HEK293T (cell line): ENCODE data around the gene FHIT.
"Not testable (repeated sequence)": the region's sequence is repeated elsewhere in the genome, so short reads cannot be mapped to it uniquely, and the experiment has no call there.

Experiments used
- CTCF ChIA-PET: fragments of 350-600 bp; formaldehyde crosslinking; extraction: SDS; loops from one replicate; lab custom pipeline; 2021; ENCODE audit warnings: antibody characterized with exemption, inconsistent platforms; lab: Yijun Ruan, JAX
- POLR2A ChIA-PET: fragments of 350-600 bp; formaldehyde crosslinking; extraction: SDS; loops from one replicate; lab custom pipeline; 2020; ENCODE audit warnings: antibody characterized with exemption, inconsistent platforms; lab: Yijun Ruan, JAX
- DNase-seq: peaks from one replicate; pipeline ENCODE4 v3.0.0; 2012; ENCODE audit warnings: mixed read lengths; ENCODE audit errors: extremely low spot score
- ARNT ChIP-seq: fragments of 450-650 bp; IDR thresholded peaks from 2 replicates; pipeline ENCODE4 v1.6.1; 2017; ENCODE audit warnings: mild to moderate bottlenecking
- BHLHE40 ChIP-seq: fragments of 450-650 bp; IDR thresholded peaks from 2 replicates; pipeline ENCODE4 v1.6.1; 2016; ENCODE audit warnings: mild to moderate bottlenecking, moderate library complexity, borderline replicate concordance
- CTBP1 ChIP-seq: fragments of 450-650 bp; IDR thresholded peaks from 2 replicates; pipeline ENCODE4 v1.6.1; 2016; ENCODE audit warnings: borderline replicate concordance
- ELF4 ChIP-seq: fragments of 450-650 bp; IDR thresholded peaks from 2 replicates; pipeline ENCODE4 v1.6.1; 2017; ENCODE audit warnings: antibody characterized with exemption
- FOXA1 ChIP-seq: fragments of 450-650 bp; IDR thresholded peaks from 2 replicates; pipeline ENCODE4 v1.6.1; 2016; ENCODE audit warnings: mild to moderate bottlenecking
- FOXK2 ChIP-seq: fragments of 450-650 bp; IDR thresholded peaks from 2 replicates; pipeline ENCODE4 v1.6.1; 2016; ENCODE audit warnings: mild to moderate bottlenecking
- FOXM1 ChIP-seq: fragments of 450-650 bp; IDR thresholded peaks from 2 replicates; pipeline ENCODE4 v1.6.1; 2017; ENCODE audit warnings: mild to moderate bottlenecking, borderline replicate concordance
- HDGF ChIP-seq: fragments of 450-650 bp; IDR thresholded peaks from 2 replicates; pipeline ENCODE4 v1.6.1; 2017; ENCODE audit warnings: antibody characterized with exemption, borderline replicate concordance
- L3MBTL2 ChIP-seq: fragments of 450-650 bp; conservative IDR thresholded peaks from 2 replicates; pipeline ENCODE4 v1.6.1; 2016; ENCODE audit warnings: mild to moderate bottlenecking
- LEF1 ChIP-seq: fragments of 450-650 bp; IDR thresholded peaks from 2 replicates; pipeline ENCODE4 v1.6.1; 2017; ENCODE audit warnings: mild to moderate bottlenecking, borderline replicate concordance
- NFRKB ChIP-seq: fragments of 450-650 bp; IDR thresholded peaks from 2 replicates; pipeline ENCODE4 v1.6.1; 2016; ENCODE audit warnings: mild to moderate bottlenecking, moderate library complexity
- SP1 ChIP-seq: fragments of 450-650 bp; IDR thresholded peaks from 2 replicates; pipeline ENCODE4 v1.6.1; 2017
- SUZ12 ChIP-seq: fragments of 450-650 bp; IDR thresholded peaks from 2 replicates; pipeline ENCODE4 v1.6.1; 2016; ENCODE audit warnings: mild to moderate bottlenecking
- TARDBP ChIP-seq: fragments of 450-650 bp; IDR thresholded peaks from 2 replicates; pipeline ENCODE4 v1.6.1; 2016
- ZNF384 ChIP-seq: fragments of 450-650 bp; IDR thresholded peaks from 2 replicates; pipeline ENCODE4 v1.6.1; 2016
- TF ChIP-seq, protein P1 (sequence below): fragments of 450-650 bp; IDR thresholded peaks from 2 replicates; pipeline ENCODE4 v1.6.1; 2016

Gene FHIT

GRCh38 chr3:60553144-60553543, 698.1 kb downstream of the FHIT start:
- no peak for TF ChIP-seq SUZ12
- ChIA-PET CTCF (no interaction called here), POLR2A (no interaction called here)
- no peak for DNase-seq

GRCh38 chr3:60552581-60552980, 698.7 kb downstream of the FHIT start:
- POLR2A ChIA-PET: no interaction called here
- no peak for TF ChIP-seq FOXM1
- TF ChIP-seq, protein P1, sequence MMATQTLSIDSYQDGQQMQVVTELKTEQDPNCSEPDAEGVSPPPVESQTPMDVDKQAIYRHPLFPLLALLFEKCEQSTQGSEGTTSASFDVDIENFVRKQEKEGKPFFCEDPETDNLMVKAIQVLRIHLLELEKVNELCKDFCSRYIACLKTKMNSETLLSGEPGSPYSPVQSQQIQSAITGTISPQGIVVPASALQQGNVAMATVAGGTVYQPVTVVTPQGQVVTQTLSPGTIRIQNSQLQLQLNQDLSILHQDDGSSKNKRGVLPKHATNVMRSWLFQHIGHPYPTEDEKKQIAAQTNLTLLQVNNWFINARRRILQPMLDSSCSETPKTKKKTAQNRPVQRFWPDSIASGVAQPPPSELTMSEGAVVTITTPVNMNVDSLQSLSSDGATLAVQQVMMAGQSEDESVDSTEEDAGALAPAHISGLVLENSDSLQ: no peak
- no peak for TF ChIP-seq ELF4
- no peak for TF ChIP-seq HDGF
- no peak for TF ChIP-seq LEF1
- TF ChIP-seq CTBP1: no peak
- TF ChIP-seq FOXA1: no peak
- no peak for TF ChIP-seq NFRKB
- no peak for TF ChIP-seq FOXK2
- no peak for TF ChIP-seq SP1
- no peak for TF ChIP-seq SUZ12
- TF ChIP-seq ZNF384: no peak
- no peak for TF ChIP-seq BHLHE40
- no peak for DNase-seq
- CTCF ChIA-PET: no interaction called here

DNA sequence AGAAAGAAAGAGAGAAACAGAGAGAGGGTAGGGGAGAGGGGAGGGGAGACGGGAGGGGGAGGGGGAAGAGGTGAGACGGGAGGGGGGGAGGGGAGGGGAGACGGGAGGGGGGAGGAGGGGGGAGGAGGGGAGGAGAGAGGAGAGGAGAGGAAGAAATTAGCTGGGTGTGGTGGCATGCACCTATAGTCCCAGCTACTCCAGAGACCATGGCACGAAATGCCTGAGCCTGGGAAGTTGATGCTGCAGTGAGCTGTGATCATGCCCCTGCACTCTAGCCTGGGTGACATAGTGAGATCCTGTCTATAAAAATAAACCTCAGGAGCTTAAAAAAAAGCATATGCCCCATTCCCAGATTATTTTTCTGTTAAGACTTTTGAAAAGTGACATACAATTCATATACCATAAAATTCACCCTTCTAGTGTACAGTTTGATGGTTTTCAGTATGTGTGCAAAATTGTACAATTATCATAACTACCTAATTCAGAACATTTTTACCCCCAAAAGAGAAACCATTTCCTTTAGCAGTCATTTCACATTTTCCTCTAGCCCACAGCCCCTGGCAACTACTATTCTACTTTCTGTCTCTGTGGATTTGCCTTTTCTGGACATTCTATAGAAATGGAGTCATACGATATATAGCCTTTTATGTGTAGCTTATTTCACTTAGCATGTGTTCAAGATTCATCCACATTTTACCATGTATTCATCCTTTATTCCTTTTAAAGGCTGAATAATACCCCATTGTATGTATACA, 699.6 kb downstream of the FHIT start:
- DNase-seq: no peak
- TF ChIP-seq BHLHE40 (no peak), ARNT (no peak), LEF1 (no peak), FOXK2 (no peak), FOXM1 (no peak), ZNF384 (no peak), SUZ12 (no peak), CTBP1 (no peak), NFRKB (no peak), FOXA1 (no peak), TARDBP (no peak), ELF4 (no peak), SP1 (no peak), L3MBTL2 (no peak), HDGF (no peak)
- TF ChIP-seq, protein P1: no peak
- ChIA-PET CTCF (no interaction called here), POLR2A (no interaction called here)

GRCh38 chr3:60549863-60550262, 701.4 kb downstream of the FHIT start:
- no peak for DNase-seq
- ChIA-PET POLR2A (no interaction called here), CTCF (no interaction called here)
- TF ChIP-seq CTBP1: no peak

DNA sequence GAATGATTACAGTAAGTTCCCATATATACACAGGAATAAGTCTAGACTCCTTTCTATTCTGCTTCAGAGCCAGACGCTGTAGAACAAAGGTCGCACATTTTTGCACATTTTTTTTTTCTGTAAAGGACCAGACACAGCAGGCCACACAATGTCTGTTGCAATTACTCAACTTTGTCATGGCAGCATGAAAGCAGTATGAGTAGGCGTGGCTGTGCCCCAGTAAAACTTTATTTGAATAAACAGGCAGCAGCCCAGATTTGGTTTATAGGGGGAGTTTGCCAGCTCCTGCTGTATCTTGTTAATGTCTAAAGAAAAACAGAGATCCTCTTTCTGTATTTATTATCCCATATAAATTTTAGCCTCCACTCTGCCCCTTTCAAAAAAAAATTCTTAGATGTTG, 708.3 kb downstream of the FHIT start:
- ChIA-PET CTCF (no interaction called here), POLR2A (no interaction called here)
- TF ChIP-seq, protein P1: peak; percentile 86
- TF ChIP-seq ZNF384 (peak; percentile 91), SP1 (no peak)
- DNase-seq: peak; percentile 23

DNA sequence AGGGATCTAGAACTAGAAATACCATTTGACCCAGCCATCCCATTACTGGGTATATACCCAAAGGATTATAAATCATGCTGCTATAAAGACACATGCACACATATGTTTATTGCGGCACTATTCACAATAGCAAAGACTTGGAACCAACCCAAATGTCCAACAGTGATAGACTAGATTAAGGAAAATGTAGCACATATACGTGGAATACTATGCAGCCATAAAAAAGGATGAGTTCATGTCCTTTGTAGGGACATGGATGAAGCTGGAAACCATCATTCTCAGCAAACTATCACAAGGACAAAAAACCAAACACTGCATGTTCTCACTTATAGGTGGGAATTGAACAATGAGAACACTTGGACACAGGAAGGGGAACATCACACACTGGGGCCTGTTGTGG, 711.9 kb downstream of the FHIT start:
- CTCF ChIA-PET: not testable (repeated sequence)

DNA sequence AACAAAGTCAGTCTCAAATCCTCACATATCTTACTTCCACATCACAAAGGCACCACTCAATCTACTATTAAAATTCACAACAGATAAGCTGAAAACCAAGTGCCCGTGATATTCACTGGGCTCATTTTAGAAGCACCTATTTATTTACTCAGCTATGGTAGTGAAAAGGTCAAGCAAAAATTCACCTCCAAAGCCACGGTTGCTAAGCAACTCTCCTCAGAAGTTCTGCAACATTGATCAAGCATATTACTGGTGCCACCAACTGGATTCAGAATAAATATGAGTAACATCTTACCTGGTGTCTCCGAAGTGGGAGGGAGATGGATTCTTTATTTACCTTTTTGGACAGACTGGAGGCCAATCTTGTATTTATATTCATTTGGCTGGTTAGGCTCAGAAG, 714.8 kb downstream of the FHIT start:
- DNase-seq: no peak

More for the DNA sequence above, 711.9 kb downstream of the FHIT start:
- DNase-seq, POLR2A ChIA-PET: not testable (repeated sequence)

More for the DNA sequence above, 714.8 kb downstream of the FHIT start:
- TF ChIP-seq SP1 (no peak), L3MBTL2 (no peak), BHLHE40 (no peak), ZNF384 (no peak), CTBP1 (no peak), NFRKB (no peak), HDGF (no peak), FOXM1 (no peak), FOXA1 (no peak), TARDBP (no peak), LEF1 (no peak), ELF4 (no peak), SUZ12 (no peak), ARNT (no peak)
- TF ChIP-seq, protein P1: no peak
- CTCF ChIA-PET: no interaction called here
- POLR2A ChIA-PET: no interaction called here
